ENCODE measurements around the gene CASP1. TPM values are rescaled to one million over a fixed set of nuclear protein-coding genes. Genes with fewer than 3 reads are reported as not detected.

Gene CASP1
- total RNA-seq, 1 donor from 2014 or later = not detected

GRCh38 chr11:105004021-105004420 lies 30.9 kb downstream of the CASP1 start:
- H3K4me1 Mint-ChIP-seq (ENCODE audit: low read depth) = no peaks in the 10 kb centered on the region

DNA sequence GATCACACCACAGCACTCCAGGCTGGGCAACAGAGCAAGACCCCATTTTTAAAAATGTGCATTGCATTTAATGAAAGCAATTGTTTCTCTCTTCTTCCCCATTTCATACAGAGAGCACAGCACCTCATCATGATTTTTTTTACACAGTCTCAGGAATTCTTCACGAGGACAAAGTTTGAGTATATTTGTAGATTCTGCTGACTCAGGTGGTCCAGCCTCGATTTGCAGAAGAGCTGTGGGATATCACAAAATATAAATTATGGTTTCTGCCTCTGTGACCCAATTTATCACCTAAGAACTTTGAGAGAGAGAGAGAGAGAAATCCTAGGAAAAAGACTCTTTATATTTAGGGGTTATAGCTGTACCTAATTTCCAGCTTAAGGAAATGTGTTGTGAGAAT lies 31.8 kb downstream of the CASP1 start:
- Mint-ChIP-seq H3K4me1 (ENCODE audit: low read depth) (no peaks in the 10 kb centered on the region), H3K27ac (no peak overlapping the region), H3K4me3 (ENCODE audit: low read depth) (no peak overlapping the region), H3K9me3 (ENCODE audit: low read depth) (peaks cover 7% of the 10 kb centered on the region), H3K27me3 (peaks cover 2% of the 10 kb centered on the region), H3K36me3 (ENCODE audit: insufficient read depth) (no peaks in the 10 kb centered on the region)
- no peak for TF ChIP-seq CTCF (IDR thresholded peaks at IDR 0.05; ENCODE audit: unreplicated experiment)
- DNase-seq (ENCODE audit: low spot score, unreplicated experiment) = no peak

More at GRCh38 chr11:105004021-105004420, 30.9 kb downstream of the CASP1 start:
- H3K27me3 Mint-ChIP-seq = peaks cover 2% of the 10 kb centered on the region
- TF ChIP-seq CTCF (IDR thresholded peaks at IDR 0.05; ENCODE audit: unreplicated experiment) = no peak
- H3K9me3 Mint-ChIP-seq (ENCODE audit: low read depth) = peaks cover 7% of the 10 kb centered on the region
- DNase-seq (ENCODE audit: low spot score, unreplicated experiment) = no peak
- no peaks in the 10 kb centered on the region for H3K36me3 Mint-ChIP-seq (ENCODE audit: insufficient read depth)
- H3K27ac Mint-ChIP-seq = no peak overlapping the region
- H3K4me3 Mint-ChIP-seq (ENCODE audit: low read depth) = no peak overlapping the region

DNA sequence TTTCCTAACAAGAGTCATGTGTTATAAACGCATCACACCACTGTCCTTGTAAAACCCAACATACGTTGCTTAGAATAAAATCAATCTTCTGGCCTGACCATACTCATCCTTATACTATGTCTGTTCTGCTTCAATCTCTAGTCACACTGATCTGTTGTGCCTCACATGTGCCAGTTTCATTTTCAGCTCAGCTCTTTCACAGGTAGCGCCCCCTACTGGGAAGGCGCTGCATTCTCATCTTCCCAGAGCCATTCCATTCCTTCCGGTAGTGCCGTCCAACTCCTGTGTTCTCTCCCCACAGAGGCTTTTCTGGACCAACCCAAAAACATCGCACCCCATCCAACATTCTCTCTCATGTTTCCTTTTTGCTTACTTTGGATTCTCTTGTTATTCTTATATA lies 34.1 kb downstream of the CASP1 start:
- DNase-seq (ENCODE audit: low spot score, unreplicated experiment) = no peak

DNA sequence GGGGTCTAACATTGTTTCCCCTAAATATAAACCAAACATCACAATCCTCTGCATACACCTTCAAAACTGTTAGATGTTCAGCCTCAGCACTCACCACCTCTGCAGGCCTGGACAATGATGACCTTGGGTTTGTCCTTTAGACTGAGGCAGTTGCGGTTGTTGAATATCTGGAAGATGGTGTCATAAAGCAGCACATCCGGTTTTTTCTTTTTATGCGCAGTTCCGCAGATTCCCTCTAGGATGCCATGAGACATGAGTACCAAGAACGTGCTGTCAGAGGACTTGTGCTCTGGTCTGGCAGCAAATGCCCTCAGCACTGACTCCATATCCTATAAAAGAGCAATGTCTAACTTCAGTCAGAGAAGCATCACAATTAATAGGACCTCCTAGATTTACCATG lies 34.8 kb downstream of the CASP1 start:
- Mint-ChIP-seq H3K36me3 (ENCODE audit: insufficient read depth) (no peaks in the 10 kb centered on the region), H3K27ac (no peak overlapping the region), H3K4me3 (ENCODE audit: low read depth) (no peak overlapping the region), H3K4me1 (ENCODE audit: low read depth) (peaks cover 3% of the 10 kb centered on the region), H3K9me3 (ENCODE audit: low read depth) (peaks cover 7% of the 10 kb centered on the region), H3K27me3 (peaks cover 2% of the 10 kb centered on the region)
- TF ChIP-seq CTCF (IDR thresholded peaks at IDR 0.05; ENCODE audit: unreplicated experiment) = no peak
- no peak for DNase-seq (ENCODE audit: low spot score, unreplicated experiment)

More for the DNA sequence above, 34.1 kb downstream of the CASP1 start:
- Mint-ChIP-seq H3K36me3 (ENCODE audit: insufficient read depth) (no peaks in the 10 kb centered on the region), H3K4me3 (ENCODE audit: low read depth) (no peak overlapping the region), H3K27me3 (peaks cover 2% of the 10 kb centered on the region), H3K27ac (no peak overlapping the region), H3K4me1 (ENCODE audit: low read depth) (no peaks in the 10 kb centered on the region), H3K9me3 (ENCODE audit: low read depth) (peaks cover 7% of the 10 kb centered on the region)
- peak; percentile 33 for TF ChIP-seq CTCF (IDR thresholded peaks at IDR 0.05; ENCODE audit: unreplicated experiment)

GRCh38 chr11:104999721-105000120 lies 35.2 kb downstream of the CASP1 start:
- Mint-ChIP-seq H3K27ac (no peak overlapping the region), H3K27me3 (peaks cover 2% of the 10 kb centered on the region), H3K36me3 (ENCODE audit: insufficient read depth) (no peaks in the 10 kb centered on the region), H3K4me3 (ENCODE audit: low read depth) (no peak overlapping the region), H3K9me3 (ENCODE audit: low read depth) (peaks cover 10% of the 10 kb centered on the region), H3K4me1 (ENCODE audit: low read depth) (peaks cover 6% of the 10 kb centered on the region)
- no peak for TF ChIP-seq CTCF (IDR thresholded peaks at IDR 0.05; ENCODE audit: unreplicated experiment)
- DNase-seq (ENCODE audit: low spot score, unreplicated experiment) = no peak

All from progenitor cell of endocrine pancreas (in vitro differentiated cells).